ENCODE results near the gene EPHA5.

The EPHA5 gene

GRCh38 chr4:65635051-65635821 is 35.1 kb downstream of the EPHA5 start:
- DNase-seq (ENCODE audit: low spot score) (no peak), FAIRE-seq (no peak)

DNA sequence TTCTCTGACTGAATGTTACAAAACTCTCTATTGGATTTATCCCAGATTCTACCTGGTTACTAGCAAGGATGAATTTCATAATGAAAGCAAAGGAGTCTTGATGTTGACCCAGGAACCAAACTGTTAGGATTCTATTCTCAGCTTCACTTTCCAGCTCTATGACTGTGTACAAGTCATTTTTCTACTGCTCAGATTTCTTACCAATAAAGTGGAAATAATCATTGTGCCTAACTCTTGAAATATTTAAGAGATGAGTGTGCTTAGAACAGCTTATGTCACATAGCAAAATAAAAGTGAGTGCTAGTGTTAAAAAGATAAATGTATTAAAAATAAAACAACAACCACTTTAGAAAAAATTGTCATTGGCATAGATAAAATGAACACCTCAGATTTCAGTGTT is 45.6 kb downstream of the EPHA5 start:
- FAIRE-seq (no peak), DNase-seq (ENCODE audit: low spot score) (no peak)

- FAIRE-seq (peak; percentile 89), DNase-seq (ENCODE audit: low spot score) (peak; percentile 80)
Observed at GRCh38 chr4:65623506-65623905, 46.8 kb downstream of the EPHA5 start.

DNA sequence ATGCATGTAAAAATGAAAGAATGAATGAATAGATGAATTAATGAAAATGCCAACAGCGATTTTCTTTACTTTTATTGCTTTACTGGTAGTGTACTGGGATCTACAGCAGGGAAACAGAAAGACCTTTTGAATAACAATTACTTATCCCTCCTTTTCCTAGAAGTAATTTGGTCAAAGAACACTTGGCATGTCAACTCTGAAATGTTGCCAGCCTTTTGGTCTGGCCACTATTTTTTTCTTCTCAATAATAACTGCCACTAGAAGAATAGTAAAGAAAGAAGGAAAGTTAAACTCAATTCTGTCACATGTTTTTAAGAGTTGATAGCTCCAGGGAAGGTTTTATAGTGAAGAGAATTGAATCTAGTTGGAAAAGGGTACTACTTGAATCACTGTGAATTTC is 52.9 kb downstream of the EPHA5 start:
- no peak for FAIRE-seq
- no peak for DNase-seq (ENCODE audit: low spot score)

GRCh38 chr4:65604515-65604914 is 65.8 kb downstream of the EPHA5 start:
- FAIRE-seq: no peak
- DNase-seq (ENCODE audit: low spot score): no peak

- FAIRE-seq (no peak), DNase-seq (ENCODE audit: low spot score) (no peak)
Observed at GRCh38 chr4:65600656-65601055, 69.6 kb downstream of the EPHA5 start.

DNA sequence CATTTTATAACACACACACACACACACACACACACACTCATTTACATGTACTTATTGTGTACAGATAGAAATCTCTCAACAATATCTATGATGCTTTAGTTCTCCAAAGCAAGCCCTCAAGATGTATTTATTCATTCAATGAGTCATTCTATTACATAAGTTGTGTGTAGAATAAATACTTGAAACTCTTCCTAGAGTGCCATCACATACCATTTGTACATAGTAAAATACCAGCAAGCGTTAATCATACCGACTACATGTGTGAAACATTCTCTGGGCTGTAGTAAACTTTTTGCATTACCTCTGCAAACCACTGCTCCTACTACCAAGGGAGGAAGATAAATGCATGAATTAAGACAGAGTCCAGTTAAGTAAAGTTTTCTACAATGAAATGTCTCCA is 70.9 kb downstream of the EPHA5 start:
- DNase-seq (ENCODE audit: low spot score): no peak

GRCh38 chr4:65597697-65598096 is 72.6 kb downstream of the EPHA5 start:
- FAIRE-seq: no peak

More for the DNA sequence above, 70.9 kb downstream of the EPHA5 start:
- FAIRE-seq: no peak

DNA sequence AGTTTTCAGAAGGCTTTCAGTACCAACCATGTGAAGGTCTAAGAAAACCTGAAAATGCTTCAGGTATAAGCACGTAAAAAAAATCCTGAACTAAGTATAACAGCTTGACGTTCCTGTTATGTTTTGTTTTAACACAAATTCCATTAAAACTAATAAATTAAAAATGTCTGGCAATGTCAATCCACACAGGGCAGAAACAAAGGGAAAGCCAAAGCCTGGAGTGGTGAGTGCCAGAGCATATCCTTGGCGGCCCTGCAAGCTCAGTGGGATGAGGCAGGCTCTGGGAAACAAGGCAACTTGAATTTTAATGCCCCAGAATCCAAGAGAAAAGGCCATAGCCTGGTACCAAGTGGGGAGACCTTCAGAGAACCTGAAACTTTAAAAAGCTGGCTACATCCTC is 78.2 kb downstream of the EPHA5 start:
- DNase-seq (ENCODE audit: low spot score) (no peak), FAIRE-seq (no peak)

More at GRCh38 chr4:65597697-65598096, 72.6 kb downstream of the EPHA5 start:
- DNase-seq (ENCODE audit: low spot score): no peak

GRCh38 chr4:65589921-65590320 is 80.4 kb downstream of the EPHA5 start:
- FAIRE-seq: no peak
- no peak for DNase-seq (ENCODE audit: low spot score)

DNA sequence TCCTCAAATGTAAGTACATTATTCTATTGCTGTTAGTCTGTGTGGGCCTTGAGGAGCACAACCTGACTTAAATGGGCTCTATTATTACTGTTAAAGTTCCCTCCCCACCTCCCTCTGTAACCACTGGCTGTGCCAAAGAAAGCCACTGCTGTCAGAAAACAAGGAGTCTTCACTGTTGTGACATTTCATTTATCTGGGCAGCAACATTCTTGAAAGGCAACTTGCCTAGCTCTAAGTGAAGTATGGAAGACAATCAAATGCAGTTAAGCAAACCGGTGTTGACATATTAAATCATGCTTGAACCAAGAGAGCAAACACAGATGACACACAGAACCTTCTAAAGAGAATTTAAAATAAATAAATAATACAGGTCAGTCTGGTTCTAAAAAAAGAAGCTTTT is 81.0 kb downstream of the EPHA5 start:
- FAIRE-seq (no peak), DNase-seq (ENCODE audit: low spot score) (no peak)

GRCh38 chr4:65580551-65580950 is 89.7 kb downstream of the EPHA5 start:
- FAIRE-seq (peak; percentile 11), DNase-seq (ENCODE audit: low spot score) (no peak)

- no peak for DNase-seq (ENCODE audit: low spot score)
- no peak for FAIRE-seq
Observed at GRCh38 chr4:65566473-65566872, 103.8 kb downstream of the EPHA5 start.

DNA sequence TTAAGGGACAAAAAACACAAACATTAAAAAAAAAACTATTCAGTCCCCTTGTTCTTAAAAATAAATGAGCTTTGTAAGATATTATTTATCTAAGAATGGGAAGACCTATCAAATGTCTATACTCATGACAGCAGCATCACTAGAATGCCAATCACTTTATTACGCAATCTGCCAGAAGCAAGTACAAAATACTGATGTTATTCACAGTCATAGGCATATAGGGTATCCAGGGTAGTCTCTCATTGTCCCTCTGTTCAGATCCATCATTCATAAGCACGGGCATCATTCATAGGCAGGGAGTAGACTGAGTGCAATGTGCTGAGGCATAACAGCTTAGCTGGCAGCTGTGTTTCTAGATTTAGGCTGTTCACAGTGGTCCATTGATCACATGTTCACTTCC is 109.1 kb downstream of the EPHA5 start:
- DNase-seq (ENCODE audit: low spot score): no peak
- FAIRE-seq: no peak

DNA sequence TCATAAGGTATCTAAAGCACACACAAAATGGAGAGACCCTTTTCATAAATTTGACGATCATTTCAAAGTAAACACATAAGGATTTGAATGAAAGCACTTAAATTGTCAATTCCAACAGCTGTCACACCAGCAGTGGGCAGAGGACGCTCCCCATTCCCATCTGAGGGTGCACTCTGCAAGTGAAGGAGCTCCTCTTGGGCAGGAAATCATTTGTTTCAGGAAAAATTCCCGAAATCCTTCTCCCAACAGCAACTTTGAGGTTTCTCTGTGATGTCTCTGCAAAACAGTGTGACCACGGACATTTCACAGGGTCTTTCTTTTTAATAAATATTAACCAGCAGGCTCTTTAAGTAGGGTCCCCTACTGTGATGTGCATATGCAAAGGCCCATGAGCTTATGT is 111.0 kb downstream of the EPHA5 start:
- DNase-seq (ENCODE audit: low spot score) (no peak), FAIRE-seq (no peak)

- FAIRE-seq: no peak
Observed at GRCh38 chr4:65552057-65552456, 118.2 kb downstream of the EPHA5 start.

DNA sequence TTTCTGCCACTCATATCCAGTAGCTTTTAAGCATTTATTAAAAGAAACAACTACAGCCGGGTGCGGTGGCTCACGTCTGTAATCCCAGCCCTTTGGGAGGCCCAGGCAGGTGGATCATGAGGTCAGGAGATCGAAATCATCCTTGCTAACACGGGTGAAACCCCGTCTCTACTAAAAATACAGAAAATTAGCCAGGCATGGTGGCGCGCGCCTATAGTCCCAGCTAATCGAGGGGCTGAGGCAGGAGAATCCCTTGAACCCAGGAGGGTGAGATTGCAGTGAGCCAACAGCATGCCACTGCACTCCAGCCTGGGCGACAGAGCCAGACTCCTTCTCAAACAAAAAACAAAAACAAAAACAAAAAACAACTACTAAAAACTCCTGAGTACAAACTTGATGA is 119.8 kb downstream of the EPHA5 start:
- no peak for DNase-seq (ENCODE audit: low spot score)
- FAIRE-seq: no peak

More at GRCh38 chr4:65552057-65552456, 118.2 kb downstream of the EPHA5 start:
- no peak for DNase-seq (ENCODE audit: low spot score)

GRCh38 chr4:65546882-65547416 is 123.3 kb downstream of the EPHA5 start:
- FAIRE-seq: no peak
- DNase-seq (ENCODE audit: low spot score): no peak

- DNase-seq (ENCODE audit: low spot score) (peak; percentile 48), FAIRE-seq (peak; percentile 53)
Observed at GRCh38 chr4:65538571-65538970, 131.7 kb downstream of the EPHA5 start.

DNA sequence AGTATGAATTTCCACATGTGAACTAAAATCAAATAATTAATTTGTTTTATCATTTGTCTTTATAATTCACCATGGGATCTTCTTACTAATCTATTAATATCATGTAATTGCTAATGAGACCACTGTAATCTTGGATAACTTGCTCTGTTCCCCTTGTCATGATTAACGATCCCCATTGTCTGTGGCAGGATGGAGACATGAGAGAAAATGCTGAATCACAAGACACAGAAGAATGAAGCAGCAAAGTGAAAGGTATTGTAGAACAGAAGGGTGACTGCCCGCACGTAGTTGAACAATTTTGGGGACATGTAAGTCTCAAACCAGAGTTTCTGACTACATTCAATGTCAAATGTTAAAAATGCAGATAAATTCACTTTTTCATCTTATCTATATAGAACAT is 135.2 kb downstream of the EPHA5 start:
- no peak for FAIRE-seq
- DNase-seq (ENCODE audit: low spot score): no peak

GRCh38 chr4:65521666-65522065 is 148.6 kb downstream of the EPHA5 start:
- DNase-seq (ENCODE audit: low spot score) (no peak), FAIRE-seq (no peak)

- DNase-seq (ENCODE audit: low spot score) (no peak), FAIRE-seq (no peak)
Observed at GRCh38 chr4:65515646-65516045, 154.6 kb downstream of the EPHA5 start.

DNA sequence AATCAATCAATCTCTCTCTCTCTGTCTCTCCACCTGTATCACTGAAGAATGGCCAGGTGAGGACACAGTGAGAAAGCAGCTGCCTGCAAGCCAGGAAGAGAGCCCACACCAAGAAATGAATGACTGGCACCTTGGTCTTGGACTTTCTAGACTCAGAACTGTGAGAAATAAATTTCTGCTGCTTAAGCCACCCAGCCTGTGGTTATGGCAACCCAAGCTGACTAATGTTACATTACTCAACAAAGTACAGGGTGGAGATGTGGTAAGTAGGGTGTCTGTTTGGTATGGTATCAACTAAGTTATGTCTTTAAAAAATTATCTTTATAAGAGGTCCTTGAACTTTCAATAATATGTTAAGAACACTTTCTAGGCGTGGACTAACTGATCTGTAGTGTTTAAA is 159.3 kb downstream of the EPHA5 start:
- peak; percentile 90 for FAIRE-seq
- peak; percentile 78 for DNase-seq (ENCODE audit: low spot score)

All from RCC 7860 (cell line).